B cell (primary cell): ENCODE measurements around the gene GBA3. TPM values are rescaled to one million over a fixed set of nuclear protein-coding genes. Genes with fewer than 3 reads are reported as not detected.

Source experiments
- ATAC-seq: fragments of 200-7000 bp; cut with Tn5 transposase; one replicate; pipeline ENCODE4 v1.10.0; 2021; ENCODE audit warnings: low read depth, mild to moderate bottlenecking, moderate number of reproducible peaks, moderate library complexity
- CTCF ChIA-PET: fragments of 350-600 bp; sonication (Branson Sonifier 250); formaldehyde crosslinking; loops from one replicate; lab custom pipeline; 2021; ENCODE audit warnings: antibody characterized with exemption, inconsistent platforms; lab: Charles Lee
- POLR2A ChIA-PET: fragments of 350-600 bp; sonication (Branson Sonifier 250); formaldehyde crosslinking; loops from one replicate; lab custom pipeline; 2021; ENCODE audit warnings: antibody characterized with exemption; lab: Charles Lee
- DNase-seq: peaks from one replicate; pipeline ENCODE4 v3.0.0; 2013
- H2AFZ ChIP-seq: 2 replicates; pipeline ENCODE4 v1.6.1; 2012; ENCODE audit warnings: mild to moderate bottlenecking, low read depth, low read length; ENCODE audit not compliant: insufficient read depth, poor library complexity, severe bottlenecking
- H3K27ac ChIP-seq, 2 donors: 1 replicate in 1 of 2; 2 replicates in 1 of 2; pipeline ENCODE4 v1.5.1; 2012 to 2013; ENCODE audit warnings: low read length in 2 of 2, mild to moderate bottlenecking in 2 of 2, moderate library complexity in 1 of 2
- H3K27me3 ChIP-seq, 4 experiments: fragments of 200-600 bp in 1 of 4; sonication (generic) in 1 of 4; replicated peaks in 1 of 4; 1 replicate in 2 of 4; 2 replicates in 2 of 4; pipeline versions ENCODE4 v1.6.1 to v1.7.0; 2013 to 2016; ENCODE audit warnings: low read length in 3 of 4, mild to moderate bottlenecking in 2 of 4, mixed read lengths in 1 of 4, moderate library complexity in 1 of 4; ENCODE audit not compliant: insufficient read depth in 4 of 4, control insufficient read depth in 3 of 4; ENCODE audit errors: control extremely low read depth in 1 of 4
- H3K36me3 ChIP-seq, 2 experiments: replicated peaks in 1 of 2; 1 replicate in 1 of 2; 2 replicates in 1 of 2; pipeline versions ENCODE4 v1.6.1 to v1.7.1; 2013; ENCODE audit warnings: low read length in 1 of 2; ENCODE audit not compliant: insufficient read depth in 2 of 2, control insufficient read depth in 1 of 2; ENCODE audit errors: control extremely low read depth in 1 of 2, extremely low read depth in 1 of 2
- H3K4me1 ChIP-seq, 2 donors: fragments of 200-600 bp in 1 of 2; sonication (generic) in 1 of 2; 1 replicate in 1 of 2; 2 replicates in 1 of 2; pipeline versions ENCODE4 v1.5.1 to v1.6.1; 2013 to 2017; ENCODE audit warnings: low read length in 2 of 2; ENCODE audit not compliant: control insufficient read depth in 2 of 2, insufficient read depth in 2 of 2
- H3K4me2 ChIP-seq: replicated peaks from 2 replicates; pipeline ENCODE3; 2012; ENCODE audit warnings: mild to moderate bottlenecking, low read depth, low read length; ENCODE audit not compliant: poor library complexity, severe bottlenecking
- H3K4me3 ChIP-seq, 5 experiments: fragments of 200-600 bp in 1 of 5; sonication (generic) in 1 of 5; 1 replicate in 3 of 5; 2 replicates in 2 of 5; pipeline versions ENCODE4 v1.5.1 to v1.7.0; 2011 to 2016; ENCODE audit warnings: low read length in 4 of 5, mild to moderate bottlenecking in 4 of 5, low read depth in 2 of 5, control low read depth in 1 of 5, moderate library complexity in 1 of 5; ENCODE audit not compliant: insufficient read depth in 1 of 5; ENCODE audit errors: control extremely low read depth in 1 of 5, extremely low read depth in 1 of 5
- H3K79me2 ChIP-seq: fragments of 200-600 bp; sonication (generic); one replicate; pipeline ENCODE4 v1.6.0; 2016; ENCODE audit warnings: low read length; ENCODE audit not compliant: control insufficient read depth, insufficient read depth
- H3K9ac ChIP-seq: fragments of 200-600 bp; sonication (generic); 2 replicates; pipeline ENCODE4 v1.6.1; 2017; ENCODE audit warnings: mild to moderate bottlenecking, low read length, moderate library complexity
- H3K9me3 ChIP-seq, 3 donors: one replicate each; pipeline versions ENCODE4 v1.6.1 to v1.7.1; 2013; ENCODE audit warnings: low read length in 2 of 3; ENCODE audit not compliant: control insufficient read depth in 2 of 3, insufficient read depth in 1 of 3; ENCODE audit errors: control extremely low read depth in 1 of 3
- H4K20me1 ChIP-seq: 2 replicates; pipeline ENCODE4 v1.6.0; 2012; ENCODE audit warnings: mild to moderate bottlenecking, low read length; ENCODE audit not compliant: insufficient read depth, control insufficient read depth, poor library complexity, severe bottlenecking
- H3K27ac Mint-ChIP-seq: one replicate; pipeline ENCODE4 v1.8.0; 2021; ENCODE audit warnings: mixed read lengths
- H3K27me3 Mint-ChIP-seq: one replicate; pipeline ENCODE4 v1.8.0; 2021; ENCODE audit warnings: mixed read lengths
- H3K4me1 Mint-ChIP-seq: one replicate; pipeline ENCODE4 v1.8.0; 2021; ENCODE audit warnings: mixed read lengths
- H3K4me3 Mint-ChIP-seq: one replicate; pipeline ENCODE4 v1.8.0; 2021; ENCODE audit warnings: mixed read lengths
- H3K9me3 Mint-ChIP-seq: one replicate; pipeline ENCODE4 v1.8.0; 2022; ENCODE audit warnings: mixed read lengths; ENCODE audit not compliant: insufficient read depth
- EZH2 ChIP-seq: IDR thresholded peaks from 2 replicates; pipeline ENCODE4 v1.6.1; 2012; ENCODE audit warnings: borderline replicate concordance, low read depth, mild to moderate bottlenecking, moderate library complexity, low read length; ENCODE audit not compliant: insufficient read depth, poor library complexity, severe bottlenecking
- WGBS: methylation state at CpG from one replicate; pipeline ENCODE4 v1.1.5; 2013; ENCODE audit warnings: missing lambda C conversion rate; ENCODE audit not compliant: insufficient coverage; 5-methylcytosine and 5-hydroxymethylcytosine counted together
- intact Hi-C: fragments of 100-400 bp; cut with micrococcal nuclease; formaldehyde crosslinking; loops from one replicate; pipeline ENCODE4 v1.10.0; 2022
- polyA plus RNA-seq: library from polyadenylated mRNA; depleted of rRNA; stranded (reverse); fragments of >200 nt; gene quantifications from 2 replicates; pipeline ENCODE4 v1.2.3, GENCODE V29; 2012
- total RNA-seq, 2 donors: library from RNA; stranded (reverse); fragments of 120-200 nt in 1 of 2; gene quantifications; 1 replicate in 1 of 2; 2 replicates in 1 of 2; pipeline versions ENCODE4 v1.2.3 to v1.2.4, GENCODE V29; 2013 to 2022
- TF ChIP-seq, protein P1 (sequence below): fragments of 200-600 bp; IDR thresholded peaks from one replicate; pipeline ENCODE4 v1.8.0; 2022; ENCODE audit warnings: antibody characterized with exemption, mild to moderate bottlenecking

The GBA3 gene
- total and polyA plus RNA-seq, 2 donors (not counting 1 experiment from before 2014, with no cell fraction given), result not detected

DNA sequence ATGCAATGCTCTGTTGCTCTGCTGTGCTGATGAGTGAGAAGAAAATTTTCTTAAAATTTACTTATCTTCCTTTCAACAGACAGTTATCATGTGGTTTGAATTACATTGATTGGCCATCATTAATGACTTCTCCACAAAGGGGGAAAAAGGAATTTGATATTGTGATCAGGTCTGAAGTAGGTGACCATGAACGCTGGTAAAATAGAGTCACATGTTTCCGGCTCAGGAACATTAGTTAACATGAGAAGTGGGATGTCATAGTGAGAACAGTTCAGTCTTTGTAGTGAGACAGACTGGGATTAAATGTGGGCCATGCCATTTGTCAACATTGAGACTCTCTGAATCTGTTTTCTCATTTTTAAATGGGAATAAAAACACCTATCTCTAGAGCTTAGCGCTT is 50.6 kb downstream of the GBA3 start:
- H3K27ac ChIP-seq, result no peak overlapping the region
- CTCF ChIA-PET, result no interaction called here
- Mint-ChIP-seq H3K4me1 (no peaks in the 10 kb centered on the region), H3K27me3 (no peaks in the 10 kb centered on the region), H3K27ac (no peak overlapping the region), H3K9me3 (no peaks in the 10 kb centered on the region), H3K4me3 (no peak overlapping the region)
- no peak overlapping the region for H2AFZ ChIP-seq
- no peaks in the 10 kb centered on the region for H3K27me3 ChIP-seq
- DNase-seq (no peak), ATAC-seq (no peak)
- POLR2A ChIA-PET, result no interaction called here
- intact Hi-C loops, result no loop called here
- no peaks in the 10 kb centered on the region for H3K9me3 ChIP-seq
- no peaks in the 10 kb centered on the region for H3K4me1 ChIP-seq
- no CpG with 5 or more reads among the region's 3 CpGs for WGBS
- H3K4me3 ChIP-seq, result no peak overlapping the region
- no peak for TF ChIP-seq EZH2
- TF ChIP-seq, protein P1, sequence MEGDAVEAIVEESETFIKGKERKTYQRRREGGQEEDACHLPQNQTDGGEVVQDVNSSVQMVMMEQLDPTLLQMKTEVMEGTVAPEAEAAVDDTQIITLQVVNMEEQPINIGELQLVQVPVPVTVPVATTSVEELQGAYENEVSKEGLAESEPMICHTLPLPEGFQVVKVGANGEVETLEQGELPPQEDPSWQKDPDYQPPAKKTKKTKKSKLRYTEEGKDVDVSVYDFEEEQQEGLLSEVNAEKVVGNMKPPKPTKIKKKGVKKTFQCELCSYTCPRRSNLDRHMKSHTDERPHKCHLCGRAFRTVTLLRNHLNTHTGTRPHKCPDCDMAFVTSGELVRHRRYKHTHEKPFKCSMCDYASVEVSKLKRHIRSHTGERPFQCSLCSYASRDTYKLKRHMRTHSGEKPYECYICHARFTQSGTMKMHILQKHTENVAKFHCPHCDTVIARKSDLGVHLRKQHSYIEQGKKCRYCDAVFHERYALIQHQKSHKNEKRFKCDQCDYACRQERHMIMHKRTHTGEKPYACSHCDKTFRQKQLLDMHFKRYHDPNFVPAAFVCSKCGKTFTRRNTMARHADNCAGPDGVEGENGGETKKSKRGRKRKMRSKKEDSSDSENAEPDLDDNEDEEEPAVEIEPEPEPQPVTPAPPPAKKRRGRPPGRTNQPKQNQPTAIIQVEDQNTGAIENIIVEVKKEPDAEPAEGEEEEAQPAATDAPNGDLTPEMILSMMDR, result no peak
- H3K79me2 ChIP-seq, result no peaks in the 10 kb centered on the region
- H3K4me2 ChIP-seq, result no peak overlapping the region
- H3K36me3 ChIP-seq, result no peaks in the 10 kb centered on the region
- no peak overlapping the region for H3K9ac ChIP-seq
- no peaks in the 10 kb centered on the region for H4K20me1 ChIP-seq

DNA sequence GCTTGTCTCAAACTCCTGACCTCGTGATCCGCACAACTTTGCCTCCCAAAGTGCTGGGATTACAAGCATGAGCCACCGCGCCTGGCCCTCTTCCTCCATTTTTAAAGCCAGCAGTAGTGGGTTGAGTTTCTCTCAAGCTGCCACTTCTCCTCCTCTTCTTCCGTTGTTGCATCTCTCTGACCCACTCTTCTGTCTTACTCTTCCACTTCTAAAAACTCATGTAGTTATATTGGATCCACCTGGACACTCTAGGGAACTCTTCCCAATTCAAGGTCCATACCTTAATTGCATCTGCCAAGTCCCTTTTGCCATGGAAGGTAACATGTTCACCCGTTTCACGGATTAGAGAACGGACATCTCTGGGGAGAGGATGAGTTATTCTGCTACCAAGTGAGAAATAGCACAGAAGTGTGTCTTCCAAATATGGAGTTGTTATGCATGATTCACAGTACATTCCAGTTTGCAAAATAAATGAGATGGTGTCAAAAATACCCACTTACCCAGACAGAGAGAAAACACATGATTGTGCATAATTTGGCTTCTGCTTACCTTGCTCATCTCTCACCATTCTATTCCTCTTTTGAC is 51.8 kb downstream of the GBA3 start:
- DNase-seq (no peak), ATAC-seq (no peak)
- TF ChIP-seq EZH2, result no peak
- TF ChIP-seq, protein P1, result no peak
- no peaks in the 10 kb centered on the region for H3K9me3 Mint-ChIP-seq
- ChIA-PET POLR2A (no interaction called here), CTCF (no interaction called here)
- H3K27ac Mint-ChIP-seq, result no peak overlapping the region
- no peaks in the 10 kb centered on the region for H3K36me3 ChIP-seq
- H3K27me3 Mint-ChIP-seq, result no peaks in the 10 kb centered on the region
- no peaks in the 10 kb centered on the region for H3K79me2 ChIP-seq
- intact Hi-C loops, result no loop called here
- no peaks in the 10 kb centered on the region for H3K4me1 Mint-ChIP-seq
- no peaks in the 10 kb centered on the region for H4K20me1 ChIP-seq
- H3K9ac ChIP-seq, result no peak overlapping the region
- WGBS, result 76% methylated on average over 8 of the region's 8 CpGs
- no peak overlapping the region for H3K4me2 ChIP-seq
- H2AFZ ChIP-seq, result no peak overlapping the region
- H3K4me3 ChIP-seq, result no peak overlapping the region
- H3K4me3 Mint-ChIP-seq, result peak overlapping the region; percentile 4
- no peak overlapping the region for H3K27ac ChIP-seq
- no peaks in the 10 kb centered on the region for H3K4me1 ChIP-seq
- H3K9me3 ChIP-seq, result no peaks in the 10 kb centered on the region
- H3K27me3 ChIP-seq, result no peaks in the 10 kb centered on the region
